Caco-2 (cell line): ENCODE data around the gene OSCP1. TPM values are rescaled to one million over a fixed set of nuclear protein-coding genes. Genes with fewer than 3 reads are reported as not detected.

Source experiments
- BruUV-seq: library from RNA; stranded (reverse); fragments of 400-500 nt; replicated peaks from 2 replicates; lab custom pipeline; 2021; lab: Mats Ljungman, UMichigan
- CTCF ChIA-PET: fragments of 300-600 bp; sonication (Branson Sonifier 250); formaldehyde crosslinking; loops from one replicate; lab custom pipeline; 2022; ENCODE audit warnings: antibody characterized with exemption; lab: Charles Lee
- POLR2A ChIA-PET: fragments of 300-600 bp; sonication (Branson Sonifier 250); formaldehyde crosslinking; loops from one replicate; lab custom pipeline; 2022; ENCODE audit warnings: antibody characterized with exemption; lab: Charles Lee
- DNase-seq, 2 experiments: peaks; one replicate each; pipeline versions ENCODE4 v3.0.0 to v3.0.0-alpha.2; 2020 to 2022
- H3K27me3 ChIP-seq: replicated peaks from 2 replicates; pipeline ENCODE4 v1.6.0; 2011; ENCODE audit warnings: low read length; ENCODE audit not compliant: control insufficient read depth, insufficient read depth
- H3K36me3 ChIP-seq: 2 replicates; pipeline ENCODE4 v1.5.1; 2011; ENCODE audit warnings: low read length; ENCODE audit not compliant: control insufficient read depth, insufficient read depth
- H3K4me1 ChIP-seq: fragments of 250-450 bp; sonication (Bioruptor Pico); 2 replicates; pipeline ENCODE4 v1.5.1; 2020; ENCODE audit warnings: mild to moderate bottlenecking
- H3K4me3 ChIP-seq: 2 replicates; pipeline ENCODE4 v1.5.1; 2011; ENCODE audit warnings: low read depth, mild to moderate bottlenecking, control low read depth, low read length
- H3K9me3 ChIP-seq: fragments of 250-450 bp; sonication (Bioruptor Pico); 2 replicates; pipeline ENCODE4 v1.5.1; 2020; ENCODE audit warnings: mild to moderate bottlenecking, moderate library complexity
- H3K27ac Mint-ChIP-seq: one replicate; pipeline ENCODE4 v1.8.0; 2022; ENCODE audit warnings: mixed read lengths; ENCODE audit not compliant: unreplicated experiment
- H3K27me3 Mint-ChIP-seq: one replicate; pipeline ENCODE4 v1.8.0; 2022; ENCODE audit warnings: mixed read lengths; ENCODE audit not compliant: insufficient read depth, unreplicated experiment
- H3K36me3 Mint-ChIP-seq: one replicate; pipeline ENCODE4 v1.8.0; 2022; ENCODE audit warnings: mild to moderate bottlenecking, mixed read lengths; ENCODE audit not compliant: insufficient read depth, unreplicated experiment
- H3K4me1 Mint-ChIP-seq: one replicate; pipeline ENCODE4 v1.8.0; 2022; ENCODE audit warnings: low read depth, mixed read lengths; ENCODE audit not compliant: unreplicated experiment
- H3K4me3 Mint-ChIP-seq: one replicate; pipeline ENCODE4 v1.8.0; 2022; ENCODE audit warnings: mild to moderate bottlenecking, moderate library complexity, mixed read lengths; ENCODE audit not compliant: unreplicated experiment
- H3K9me3 Mint-ChIP-seq: one replicate; pipeline ENCODE4 v1.8.0; 2022; ENCODE audit warnings: mixed read lengths; ENCODE audit not compliant: unreplicated experiment
- intact Hi-C: fragments of 100-400 bp; cut with micrococcal nuclease; formaldehyde crosslinking; loops from one replicate; pipeline ENCODE4 v1.10.0; 2022; ENCODE audit not compliant: unreplicated experiment
- total RNA-seq: library from RNA; stranded (reverse); gene quantifications from 2 replicates; pipeline ENCODE4 v1.2.3, GENCODE V29; 2022
- TF ChIP-seq, protein P1 (sequence below), 2 experiments: fragments of 200-600 bp in 1 of 2; IDR thresholded peaks; 1 replicate in 1 of 2; 2 replicates in 1 of 2; pipeline versions ENCODE4 v1.5.1 to v1.8.0; 2011 to 2022; ENCODE audit warnings: antibody characterized with exemption in 1 of 2, control low read depth in 1 of 2, inconsistent platforms in 1 of 2, low read depth in 1 of 2, low read length in 1 of 2, mild to moderate bottlenecking in 1 of 2, moderate library complexity in 1 of 2; ENCODE audit not compliant: insufficient read depth in 1 of 2, severe bottlenecking in 1 of 2, unreplicated experiment in 1 of 2

OSCP1 gene
- total RNA-seq, 1 experiment from 2014 or later: 0.91 TPM

DNA sequence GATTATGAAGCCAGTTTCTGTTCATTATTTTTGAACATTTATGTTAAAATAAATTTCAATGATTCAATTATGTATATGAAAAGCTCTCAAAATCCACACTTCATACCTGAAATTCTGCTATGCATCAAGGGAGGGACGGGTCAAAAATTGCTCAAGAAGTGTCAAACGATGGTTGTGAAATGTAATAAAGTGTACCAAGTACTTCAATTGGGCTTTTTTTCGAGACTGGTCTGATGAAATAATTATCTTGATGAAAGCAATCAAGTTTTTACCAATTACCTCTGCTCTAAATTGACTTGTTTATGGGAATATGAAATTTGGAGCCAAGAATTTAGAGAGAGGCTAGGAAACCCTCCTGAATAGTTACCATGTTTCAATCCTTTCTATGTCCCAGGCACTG, 7.9 kb downstream of the OSCP1 start:
- BruUV-seq: no TSS peak
- H3K9me3 ChIP-seq: no peaks in the 10 kb centered on the region
- Mint-ChIP-seq H3K27me3 (no peaks in the 10 kb centered on the region), H3K4me1 (no peaks in the 10 kb centered on the region), H3K4me3 (no peak overlapping the region), H3K27ac (no peak overlapping the region), H3K9me3 (no peaks in the 10 kb centered on the region), H3K36me3 (no peaks in the 10 kb centered on the region)
- ChIA-PET POLR2A (no interaction called here), CTCF (no interaction called here)
- no peaks in the 10 kb centered on the region for H3K36me3 ChIP-seq
- no peaks in the 10 kb centered on the region for H3K27me3 ChIP-seq
- no peak overlapping the region for H3K4me3 ChIP-seq
- H3K4me1 ChIP-seq: no peaks in the 10 kb centered on the region
- DNase-seq: no peak
- intact Hi-C loops: no loop called here
- TF ChIP-seq, protein P1, sequence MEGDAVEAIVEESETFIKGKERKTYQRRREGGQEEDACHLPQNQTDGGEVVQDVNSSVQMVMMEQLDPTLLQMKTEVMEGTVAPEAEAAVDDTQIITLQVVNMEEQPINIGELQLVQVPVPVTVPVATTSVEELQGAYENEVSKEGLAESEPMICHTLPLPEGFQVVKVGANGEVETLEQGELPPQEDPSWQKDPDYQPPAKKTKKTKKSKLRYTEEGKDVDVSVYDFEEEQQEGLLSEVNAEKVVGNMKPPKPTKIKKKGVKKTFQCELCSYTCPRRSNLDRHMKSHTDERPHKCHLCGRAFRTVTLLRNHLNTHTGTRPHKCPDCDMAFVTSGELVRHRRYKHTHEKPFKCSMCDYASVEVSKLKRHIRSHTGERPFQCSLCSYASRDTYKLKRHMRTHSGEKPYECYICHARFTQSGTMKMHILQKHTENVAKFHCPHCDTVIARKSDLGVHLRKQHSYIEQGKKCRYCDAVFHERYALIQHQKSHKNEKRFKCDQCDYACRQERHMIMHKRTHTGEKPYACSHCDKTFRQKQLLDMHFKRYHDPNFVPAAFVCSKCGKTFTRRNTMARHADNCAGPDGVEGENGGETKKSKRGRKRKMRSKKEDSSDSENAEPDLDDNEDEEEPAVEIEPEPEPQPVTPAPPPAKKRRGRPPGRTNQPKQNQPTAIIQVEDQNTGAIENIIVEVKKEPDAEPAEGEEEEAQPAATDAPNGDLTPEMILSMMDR (IDR thresholded peaks at IDR 0.05; ENCODE audit: insufficient read depth in 1 of 2, low read depth in 1 of 2, low read length in 1 of 2, severe bottlenecking in 1 of 2, unreplicated experiment in 1 of 2): no peak

DNA sequence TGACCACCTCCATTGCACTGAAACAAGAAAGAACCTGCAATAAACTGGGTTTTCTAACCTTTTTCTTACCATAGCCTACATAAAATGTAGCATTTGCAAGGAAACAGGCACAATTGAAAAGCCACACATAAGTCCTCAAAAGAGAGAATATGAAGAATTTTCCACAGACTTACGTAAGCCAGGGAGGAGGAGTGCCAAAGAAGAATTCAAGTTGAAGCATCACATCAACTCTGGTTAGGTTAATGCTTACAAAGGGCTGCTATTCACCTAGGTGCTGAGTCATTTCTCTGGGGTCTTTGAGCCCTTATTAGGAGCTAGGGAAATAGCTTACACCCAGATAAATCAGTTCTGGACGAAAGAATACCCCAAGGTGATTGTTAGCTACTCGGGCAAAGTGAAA, 9.6 kb downstream of the OSCP1 start:
- H3K9me3 ChIP-seq: no peaks in the 10 kb centered on the region
- no TSS peak for BruUV-seq
- no peak overlapping the region for H3K4me3 ChIP-seq
- no peaks in the 10 kb centered on the region for H3K9me3 Mint-ChIP-seq
- H3K27ac Mint-ChIP-seq: no peak overlapping the region
- no peaks in the 10 kb centered on the region for H3K27me3 Mint-ChIP-seq
- H3K4me3 Mint-ChIP-seq: no peak overlapping the region
- no peaks in the 10 kb centered on the region for H3K36me3 Mint-ChIP-seq
- no peaks in the 10 kb centered on the region for H3K27me3 ChIP-seq
- H3K4me1 ChIP-seq: no peaks in the 10 kb centered on the region
- H3K4me1 Mint-ChIP-seq: peaks cover 6% of the 10 kb centered on the region
- ChIA-PET POLR2A (no interaction called here), CTCF (no interaction called here)
- TF ChIP-seq, protein P1 (IDR thresholded peaks at IDR 0.05; ENCODE audit: insufficient read depth in 1 of 2, low read depth in 1 of 2, low read length in 1 of 2, severe bottlenecking in 1 of 2, unreplicated experiment in 1 of 2): no peak
- intact Hi-C loops: no loop called here
- H3K36me3 ChIP-seq: no peaks in the 10 kb centered on the region
- DNase-seq: no peak

DNA sequence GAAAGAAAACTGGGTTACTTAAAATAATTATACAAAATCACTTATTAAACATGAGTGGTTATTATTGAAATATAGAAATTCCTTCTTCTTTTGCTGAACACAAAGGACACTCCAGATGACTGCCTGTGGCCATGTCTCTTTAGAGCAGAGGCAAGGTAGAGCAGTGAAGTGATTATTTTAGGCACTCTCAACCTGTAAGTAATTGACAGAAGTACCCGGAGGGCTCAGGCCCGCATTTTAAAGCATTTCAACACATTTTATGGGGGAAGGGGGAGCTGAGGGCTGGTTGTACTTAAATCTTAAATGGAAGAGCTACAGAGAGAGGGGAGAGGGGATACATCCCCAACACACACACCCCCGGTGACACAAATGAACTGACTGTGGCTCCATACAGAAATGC, 10.2 kb downstream of the OSCP1 start:
- Mint-ChIP-seq H3K4me3 (no peak overlapping the region), H3K36me3 (no peaks in the 10 kb centered on the region), H3K4me1 (peaks cover 6% of the 10 kb centered on the region), H3K27ac (no peak overlapping the region), H3K9me3 (no peaks in the 10 kb centered on the region), H3K27me3 (no peaks in the 10 kb centered on the region)
- Histone ChIP-seq H3K4me3 (no peak overlapping the region), H3K36me3 (no peaks in the 10 kb centered on the region), H3K4me1 (no peaks in the 10 kb centered on the region), H3K9me3 (no peaks in the 10 kb centered on the region), H3K27me3 (no peaks in the 10 kb centered on the region)
- CTCF ChIA-PET: no interaction called here
- POLR2A ChIA-PET: no interaction called here
- TF ChIP-seq, protein P1 (IDR thresholded peaks at IDR 0.05; ENCODE audit: insufficient read depth in 1 of 2, low read depth in 1 of 2, low read length in 1 of 2, severe bottlenecking in 1 of 2, unreplicated experiment in 1 of 2): no peak
- no peak for DNase-seq
- no TSS peak for BruUV-seq
- intact Hi-C loops: no loop called here
